Ascending aorta (tissue), 2 donors: ENCODE data around the gene DGKD. TPM values are rescaled to one million over a fixed set of nuclear protein-coding genes. Genes with fewer than 3 reads are reported as not detected.

Source experiments
- DNase-seq, 2 donors: peaks; one replicate each; pipeline ENCODE4 v3.0.0-alpha.2; 2019; ENCODE audit warnings: low spot score in 2 of 2
- H3K27ac ChIP-seq, 2 donors: fragments of 200-600 bp; sonication (generic); one replicate each; pipeline ENCODE4 v1.5.1; 2016 to 2017; ENCODE audit warnings: mild to moderate bottlenecking in 1 of 2
- H3K27me3 ChIP-seq: fragments of 200-600 bp; sonication (generic); one replicate; pipeline ENCODE4 v1.5.1; 2017
- H3K36me3 ChIP-seq, 2 donors: fragments of 200-600 bp; sonication (generic); one replicate each; pipeline ENCODE4 v1.5.1; 2016
- H3K4me1 ChIP-seq, 2 donors: fragments of 200-600 bp; sonication (generic); one replicate each; pipeline ENCODE4 v1.5.1; 2016 to 2017; ENCODE audit warnings: mild to moderate bottlenecking in 1 of 2
- H3K4me3 ChIP-seq, 2 donors: fragments of 200-600 bp; sonication (generic); one replicate each; pipeline ENCODE4 v1.5.1; 2016 to 2017; ENCODE audit warnings: mild to moderate bottlenecking in 1 of 2
- H3K9me3 ChIP-seq, 2 donors: fragments of 200-600 bp; sonication (generic); one replicate each; pipeline ENCODE4 v1.5.1; 2016
- CTCF ChIP-seq, 3 experiments: fragments of 200-600 bp in 2 of 3; fragments of 450-650 bp in 1 of 3; sonication (generic) in 2 of 3; IDR thresholded peaks; one replicate each; pipeline ENCODE4 v1.5.1; 2016 to 2019; ENCODE audit warnings: antibody characterized with exemption in 3 of 3, mild to moderate bottlenecking in 1 of 3, moderate library complexity in 1 of 3
- intact Hi-C: fragments of 100-400 bp; cut with DNase I; formaldehyde crosslinking; loops from one replicate; pipeline ENCODE4 v1.15.1; 2023
- total RNA-seq: library from RNA; depleted of rRNA; stranded (reverse); fragments of >200 nt; gene quantifications from one replicate; pipeline ENCODE4 v1.1.0, GENCODE V29; 2016

Gene DGKD
- total RNA-seq, 1 donor from 2014 or later, result 28.3 TPM

GRCh38 chr2:233419602-233420391 is 65.5 kb downstream of the DGKD start:
- Histone ChIP-seq H3K36me3 (no peaks in the 10 kb centered on the region), H3K9me3 (no peaks in the 10 kb centered on the region), H3K27me3 (no peaks in the 10 kb centered on the region), H3K4me1 (peaks cover 9 to 21% of the 10 kb centered on the region in 2 donors), H3K4me3 (peak overlapping the region; percentile 50 to 63), H3K27ac (peak overlapping the region; percentile 76 to 95)
- intact Hi-C loops, result loop anchor here (2.0 to 10.0 kb wide), 5 partner anchors 32 to 1815 kb away; partner anchors contain the start of genes DGKD and EFHD1
- TF ChIP-seq CTCF (IDR thresholded peaks at IDR 0.05), result no peak
- peak in 1 of 2 donors; percentile 62 for DNase-seq

GRCh38 chr2:233421091-233421816 is 67.0 kb downstream of the DGKD start:
- Histone ChIP-seq H3K36me3 (no peaks in the 10 kb centered on the region), H3K9me3 (no peaks in the 10 kb centered on the region), H3K4me1 (peaks cover 5 to 12% of the 10 kb centered on the region in 2 donors), H3K27ac (peak overlapping the region; percentile 76 to 95), H3K27me3 (no peaks in the 10 kb centered on the region), H3K4me3 (peak overlapping the region; percentile 50 to 63)
- peak in 1 of 2 donors; percentile 63 for DNase-seq
- TF ChIP-seq CTCF (IDR thresholded peaks at IDR 0.05), result no peak
- intact Hi-C loops, result loop anchor here (5.0 kb wide), 1 partner anchor 34 kb away; no protein-coding TSS in a partner anchor

GRCh38 chr2:233422050-233422639 is 67.9 kb downstream of the DGKD start:
- Histone ChIP-seq H3K9me3 (no peaks in the 10 kb centered on the region), H3K27ac (peak overlapping the region; percentile 76 to 95), H3K4me3 (peak overlapping the region; percentile 4 to 63), H3K4me1 (peaks cover 5 to 12% of the 10 kb centered on the region in 2 donors), H3K27me3 (no peaks in the 10 kb centered on the region), H3K36me3 (no peaks in the 10 kb centered on the region)
- DNase-seq, result peak in 1 of 2 donors; percentile 64
- TF ChIP-seq CTCF (IDR thresholded peaks at IDR 0.05), result no peak
- intact Hi-C loops, result loop anchor here (5.0 kb wide), 1 partner anchor 35 kb away; no protein-coding TSS in a partner anchor

GRCh38 chr2:233422649-233423551 is 68.6 kb downstream of the DGKD start:
- H3K27me3 ChIP-seq, result no peaks in the 10 kb centered on the region

More at GRCh38 chr2:233422649-233423551, 68.6 kb downstream of the DGKD start:
- H3K27ac ChIP-seq, result no peak overlapping the region
- no peaks in the 10 kb centered on the region for H3K9me3 ChIP-seq
- DNase-seq, result peak in 1 of 2 donors; percentile 39
- intact Hi-C loops, result loop anchor here (5.0 kb wide), 1 partner anchor 36 kb away; no protein-coding TSS in a partner anchor
- TF ChIP-seq CTCF (IDR thresholded peaks at IDR 0.05), result no peak
- H3K4me1 ChIP-seq, result peaks cover 5 to 12% of the 10 kb centered on the region in 2 donors
- peak overlapping the region in 1 of 2 donors; percentile 4 for H3K4me3 ChIP-seq
- no peaks in the 10 kb centered on the region for H3K36me3 ChIP-seq
